Activated CD4-positive, alpha-beta T cell treated with anti-CD3 and anti-CD28 coated beads for 4 hours (primary cell): ENCODE results near the gene MTO1.
"Not testable (repeated sequence)": the region's sequence is repeated elsewhere in the genome, so short reads cannot be mapped to it uniquely, and the experiment has no call there.

ENCODE experiments used
- DNase-seq, 2 donors: peaks; one replicate each; pipeline ENCODE4 v3.0.0-alpha.2; 2020

MTO1 gene

GRCh38 chr6:73537677-73538076, 76.1 kb downstream of the MTO1 start:
- DNase-seq = no peak

- DNase-seq = no peak
Observed at GRCh38 chr6:73538116-73538779, 76.7 kb downstream of the MTO1 start.

- DNase-seq = not testable (repeated sequence)
Observed at GRCh38 chr6:73542481-73542880, 80.9 kb downstream of the MTO1 start.

GRCh38 chr6:73542891-73543290, 81.4 kb downstream of the MTO1 start:
- no peak for DNase-seq

- DNase-seq = no peak
Observed at GRCh38 chr6:73547036-73547435, 85.5 kb downstream of the MTO1 start.

- no peak for DNase-seq
Observed at GRCh38 chr6:73548458-73549446, 87.2 kb downstream of the MTO1 start.

GRCh38 chr6:73551115-73551514, 89.6 kb downstream of the MTO1 start:
- DNase-seq = not testable (repeated sequence)

GRCh38 chr6:73555380-73555949, 93.9 kb downstream of the MTO1 start:
- not testable (repeated sequence) for DNase-seq

- no peak for DNase-seq
Observed at GRCh38 chr6:73556836-73557235, 95.3 kb downstream of the MTO1 start.
